SK-N-MC (cell line): ENCODE data around the gene C2orf72.

Experiments used
- EZH2 ChIP-seq: fragments of 200-600 bp; sonication (generic); IDR thresholded peaks from one replicate; pipeline ENCODE4 v1.6.1; 2017; ENCODE audit warnings: antibody characterized with exemption
- FOXP2 ChIP-seq: optimal IDR thresholded peaks from 2 replicates; pipeline ENCODE3; 2011; ENCODE audit warnings: mild to moderate bottlenecking, moderate library complexity; ENCODE audit not compliant: insufficient read depth; ENCODE audit errors: extremely low read length, control extremely low read depth
- POLR2AphosphoS5 ChIP-seq: IDR thresholded peaks from 2 replicates; pipeline ENCODE4 v1.6.1; 2012; ENCODE audit warnings: mild to moderate bottlenecking, low read depth, low read length, borderline replicate concordance

GRCh38 chr2:231001036-231001435, 36.3 kb upstream of the C2orf72 start:
- no peak for TF ChIP-seq EZH2
- no peak for TF ChIP-seq POLR2AphosphoS5
- TF ChIP-seq FOXP2, result no peak
